Kidney epithelial cell (primary cell): Measurements from ENCODE around the gene SPINT2. TPM values are rescaled to one million over a fixed set of nuclear protein-coding genes. Genes with fewer than 3 reads are reported as not detected.
"Not testable (repeated sequence)": the region's sequence is repeated elsewhere in the genome, so short reads cannot be mapped to it uniquely, and the experiment has no call there.

Experiments
- DNase-seq: peaks from one replicate; pipeline ENCODE4 v3.0.0-alpha.2; 2010; ENCODE audit warnings: low read depth
- H3K27me3 ChIP-seq: 2 replicates; pipeline ENCODE4 v1.6.0; 2011; ENCODE audit warnings: low read length; ENCODE audit not compliant: control insufficient read depth, insufficient read depth
- H3K36me3 ChIP-seq: 2 replicates; pipeline ENCODE4 v1.5.1; 2011; ENCODE audit warnings: low read length; ENCODE audit not compliant: control insufficient read depth, insufficient read depth
- H3K4me3 ChIP-seq: 2 replicates; pipeline ENCODE4 v1.5.1; 2011; ENCODE audit warnings: low read depth, mild to moderate bottlenecking, control low read depth, low read length
- CTCF ChIP-seq: IDR thresholded peaks from 2 replicates; pipeline ENCODE4 v1.5.1; 2011; ENCODE audit warnings: mild to moderate bottlenecking, moderate library complexity, low read length, control low read depth, inconsistent platforms; ENCODE audit not compliant: insufficient read depth, poor library complexity, severe bottlenecking
- total RNA-seq: library from RNA; depleted of rRNA; stranded (reverse); fragments of >200 nt; gene quantifications from 2 replicates; pipeline ENCODE4 v1.2.3, GENCODE V29; 2015

SPINT2 gene
- total RNA-seq, 1 donor from 2014 or later, result 591 TPM

GRCh38 chr19:38221919-38222830 is 42.2 kb upstream of the SPINT2 start:
- Histone ChIP-seq H3K27me3 (peaks cover 3% of the 10 kb centered on the region), H3K36me3 (no peaks in the 10 kb centered on the region), H3K4me3 (no peak overlapping the region)
- DNase-seq, result no peak
- no peak for TF ChIP-seq CTCF

GRCh38 chr19:38223119-38223523 is 41.3 kb upstream of the SPINT2 start:
- no peaks in the 10 kb centered on the region for H3K36me3 ChIP-seq
- H3K27me3 ChIP-seq, result peaks cover 9% of the 10 kb centered on the region
- TF ChIP-seq CTCF, result no peak
- no peak overlapping the region for H3K4me3 ChIP-seq
- DNase-seq, result no peak

GRCh38 chr19:38223617-38224013 is 40.8 kb upstream of the SPINT2 start:
- Histone ChIP-seq H3K4me3 (peak overlapping the region; percentile 69), H3K27me3 (peaks cover 13% of the 10 kb centered on the region), H3K36me3 (no peaks in the 10 kb centered on the region)
- no peak for DNase-seq
- TF ChIP-seq CTCF, result no peak

- no peak for DNase-seq
- peak; percentile 41 for TF ChIP-seq CTCF
- H3K4me3 ChIP-seq, result peak within 1 kb of the TSS; percentile 69
- peaks cover 19% of the 10 kb centered on the region for H3K27me3 ChIP-seq
- no peaks in the 10 kb centered on the region for H3K36me3 ChIP-seq
Measured at GRCh38 chr19:38224014-38224862, 40.1 kb upstream of the SPINT2 start, which contains the start of gene DPF1. Gene DPF1 (minus strand): TSS chr19:38224222. CDS start chr19:38224142, 80 bp downstream.

DNA sequence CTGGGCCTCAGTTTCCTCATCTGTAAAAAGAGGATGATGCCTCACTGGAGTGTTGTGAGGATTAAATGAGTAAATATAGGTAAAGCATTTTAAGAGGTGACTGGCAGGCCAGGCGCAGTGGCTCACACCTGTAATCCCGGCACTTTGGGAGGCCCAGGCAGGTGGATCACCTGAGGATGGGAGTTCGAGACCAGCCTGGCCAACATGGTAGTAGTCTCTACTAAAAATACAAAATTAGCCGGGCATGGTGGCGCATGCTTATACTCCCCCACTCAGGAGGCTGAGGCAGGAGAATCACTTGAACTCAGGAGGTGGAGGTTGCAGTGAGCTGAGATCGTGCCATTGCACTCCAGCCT is 39.5 kb upstream of the SPINT2 start:
- not testable (repeated sequence) for H3K36me3 ChIP-seq, DNase-seq, H3K4me3 ChIP-seq
- H3K27me3 ChIP-seq, result peaks cover 22% of the 10 kb centered on the region
